NT2/D1 (cell line): ENCODE measurements around the gene UBR4.

ENCODE experiments used
- SUZ12 ChIP-seq: IDR thresholded peaks from 2 replicates; pipeline ENCODE4 v1.6.1; 2011; ENCODE audit not compliant: insufficient read length, insufficient read depth; ENCODE audit errors: extremely low read depth
- YY1 ChIP-seq: IDR thresholded peaks from 2 replicates; pipeline ENCODE4 v1.6.1; 2011; ENCODE audit not compliant: insufficient read length, insufficient read depth

GRCh38 chr1:19138331-19138730 is 71.7 kb downstream of the UBR4 start:
- TF ChIP-seq SUZ12 (no peak), YY1 (no peak)
